DND-41 (cell line): Measurements from ENCODE around the gene KIRREL3.

Source experiments
- EZH2 ChIP-seq: IDR thresholded peaks from 3 replicates; pipeline ENCODE4 v1.6.1; 2012; ENCODE audit warnings: borderline replicate concordance, low read depth, mild to moderate bottlenecking, moderate library complexity, low read length, inconsistent platforms; ENCODE audit not compliant: severe bottlenecking
- TF ChIP-seq, protein P1 (sequence below): IDR thresholded peaks from 2 replicates; pipeline ENCODE4 v1.5.1; 2012; ENCODE audit warnings: borderline replicate concordance, low read length, moderate library complexity, mild to moderate bottlenecking; ENCODE audit not compliant: poor library complexity, severe bottlenecking; ENCODE audit errors: extremely low read depth

DNA sequence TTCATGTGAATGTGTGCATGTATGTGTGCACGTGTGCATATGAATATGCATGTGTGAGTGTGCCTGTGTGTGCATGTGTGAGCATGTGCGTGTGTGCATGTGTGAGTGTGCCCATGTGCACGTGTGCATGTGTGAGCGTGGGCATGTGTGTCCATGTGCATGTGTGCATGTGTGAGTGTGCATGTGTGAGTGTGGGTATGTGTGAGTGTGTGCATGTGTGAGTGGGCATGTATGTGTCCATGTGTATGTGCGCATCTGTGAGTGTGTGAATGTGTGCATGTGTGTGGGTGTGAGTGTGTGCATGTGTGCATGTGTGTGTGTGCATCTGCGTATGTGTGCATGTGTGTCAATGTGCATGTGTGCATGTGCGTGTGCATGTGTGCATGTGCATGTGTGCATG lies 550.4 kb downstream of the KIRREL3 start:
- TF ChIP-seq, protein P1, sequence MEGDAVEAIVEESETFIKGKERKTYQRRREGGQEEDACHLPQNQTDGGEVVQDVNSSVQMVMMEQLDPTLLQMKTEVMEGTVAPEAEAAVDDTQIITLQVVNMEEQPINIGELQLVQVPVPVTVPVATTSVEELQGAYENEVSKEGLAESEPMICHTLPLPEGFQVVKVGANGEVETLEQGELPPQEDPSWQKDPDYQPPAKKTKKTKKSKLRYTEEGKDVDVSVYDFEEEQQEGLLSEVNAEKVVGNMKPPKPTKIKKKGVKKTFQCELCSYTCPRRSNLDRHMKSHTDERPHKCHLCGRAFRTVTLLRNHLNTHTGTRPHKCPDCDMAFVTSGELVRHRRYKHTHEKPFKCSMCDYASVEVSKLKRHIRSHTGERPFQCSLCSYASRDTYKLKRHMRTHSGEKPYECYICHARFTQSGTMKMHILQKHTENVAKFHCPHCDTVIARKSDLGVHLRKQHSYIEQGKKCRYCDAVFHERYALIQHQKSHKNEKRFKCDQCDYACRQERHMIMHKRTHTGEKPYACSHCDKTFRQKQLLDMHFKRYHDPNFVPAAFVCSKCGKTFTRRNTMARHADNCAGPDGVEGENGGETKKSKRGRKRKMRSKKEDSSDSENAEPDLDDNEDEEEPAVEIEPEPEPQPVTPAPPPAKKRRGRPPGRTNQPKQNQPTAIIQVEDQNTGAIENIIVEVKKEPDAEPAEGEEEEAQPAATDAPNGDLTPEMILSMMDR = no peak
- no peak for TF ChIP-seq EZH2
